Measurements from ENCODE around the gene TSPAN18.

- no peak for TF ChIP-seq POLR2A (IDR thresholded peaks at IDR 0.05)
- no peak for TF ChIP-seq CTCF (IDR thresholded peaks at IDR 0.05)
Observed at GRCh38 chr11:44973632-44974401, 247.1 kb downstream of the TSPAN18 start.
